Hepatic stellate cell (primary cell): ENCODE data around the gene TGFB1.

Experiments
- DNase-seq: peaks from one replicate; pipeline ENCODE4 v3.0.0; 2011; ENCODE audit warnings: low spot score

The TGFB1 gene

GRCh38 chr19:41321204-41321599 lies 32.5 kb downstream of the TGFB1 start:
- DNase-seq: no peak

GRCh38 chr19:41320568-41320967 lies 33.2 kb downstream of the TGFB1 start:
- DNase-seq: no peak

- DNase-seq: no peak
Measured at GRCh38 chr19:41320185-41320518, 33.6 kb downstream of the TGFB1 start.

- no peak for DNase-seq
Measured at GRCh38 chr19:41319500-41320184, 34.1 kb downstream of the TGFB1 start.

DNA sequence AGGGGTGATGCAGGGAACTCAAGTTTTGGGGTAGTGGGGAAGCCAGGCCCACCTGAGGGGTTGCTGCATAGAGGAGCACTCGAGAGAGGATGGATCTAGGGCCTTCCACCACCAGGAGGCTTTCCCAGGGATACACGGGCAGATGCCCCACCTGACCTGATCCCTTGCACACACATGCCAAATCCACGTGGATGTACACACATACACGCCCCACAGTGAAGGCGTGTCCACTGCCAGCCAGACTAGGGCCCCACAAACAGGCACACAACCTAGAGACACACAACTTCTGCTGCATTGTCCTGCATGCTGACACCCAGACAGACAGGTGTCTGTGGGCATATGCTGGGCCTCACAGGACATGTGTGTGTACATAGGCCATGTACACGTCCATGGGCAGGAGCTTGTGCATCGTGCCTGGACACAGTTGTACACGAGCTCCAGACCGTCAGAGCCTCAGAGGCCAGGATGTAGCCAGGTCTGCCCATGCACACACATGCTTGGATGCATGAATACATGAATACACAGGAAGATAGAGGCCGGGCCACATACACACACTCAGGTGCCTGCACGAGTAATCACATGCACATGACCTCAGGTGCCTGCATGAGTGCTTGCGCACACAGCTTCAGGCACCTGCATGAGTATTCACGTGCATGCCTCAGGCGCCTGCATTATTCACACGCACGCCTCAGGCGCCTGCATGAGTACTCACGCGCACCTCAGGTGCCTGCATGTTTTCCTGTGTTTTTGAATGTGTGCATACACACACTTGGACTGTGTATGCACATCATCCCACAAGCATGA lies 34.8 kb downstream of the TGFB1 start:
- no peak for DNase-seq

GRCh38 chr19:41316306-41316920 lies 37.3 kb downstream of the TGFB1 start:
- no peak for DNase-seq

DNA sequence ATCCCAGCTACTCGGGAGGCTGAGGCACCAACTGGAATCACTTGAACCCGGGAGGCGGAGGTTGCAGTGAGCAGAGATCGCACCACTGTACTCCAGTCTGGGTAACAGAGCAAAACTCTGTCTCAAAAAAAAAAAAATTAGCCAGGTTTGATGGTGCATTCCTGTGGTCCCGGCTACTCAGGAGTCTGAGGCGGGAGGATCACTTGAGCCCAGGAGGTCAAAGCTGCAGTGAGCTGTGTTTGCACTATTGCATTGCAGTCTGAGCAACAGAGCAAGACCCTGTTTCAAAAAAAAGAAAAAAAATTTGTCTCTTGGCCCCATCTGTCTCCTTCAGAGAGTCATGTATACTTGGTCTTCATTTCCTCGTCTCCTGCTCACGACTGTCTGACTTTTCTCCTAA lies 42.1 kb downstream of the TGFB1 start:
- no peak for DNase-seq

GRCh38 chr19:41311072-41311471 lies 42.6 kb downstream of the TGFB1 start:
- DNase-seq: no peak

DNA sequence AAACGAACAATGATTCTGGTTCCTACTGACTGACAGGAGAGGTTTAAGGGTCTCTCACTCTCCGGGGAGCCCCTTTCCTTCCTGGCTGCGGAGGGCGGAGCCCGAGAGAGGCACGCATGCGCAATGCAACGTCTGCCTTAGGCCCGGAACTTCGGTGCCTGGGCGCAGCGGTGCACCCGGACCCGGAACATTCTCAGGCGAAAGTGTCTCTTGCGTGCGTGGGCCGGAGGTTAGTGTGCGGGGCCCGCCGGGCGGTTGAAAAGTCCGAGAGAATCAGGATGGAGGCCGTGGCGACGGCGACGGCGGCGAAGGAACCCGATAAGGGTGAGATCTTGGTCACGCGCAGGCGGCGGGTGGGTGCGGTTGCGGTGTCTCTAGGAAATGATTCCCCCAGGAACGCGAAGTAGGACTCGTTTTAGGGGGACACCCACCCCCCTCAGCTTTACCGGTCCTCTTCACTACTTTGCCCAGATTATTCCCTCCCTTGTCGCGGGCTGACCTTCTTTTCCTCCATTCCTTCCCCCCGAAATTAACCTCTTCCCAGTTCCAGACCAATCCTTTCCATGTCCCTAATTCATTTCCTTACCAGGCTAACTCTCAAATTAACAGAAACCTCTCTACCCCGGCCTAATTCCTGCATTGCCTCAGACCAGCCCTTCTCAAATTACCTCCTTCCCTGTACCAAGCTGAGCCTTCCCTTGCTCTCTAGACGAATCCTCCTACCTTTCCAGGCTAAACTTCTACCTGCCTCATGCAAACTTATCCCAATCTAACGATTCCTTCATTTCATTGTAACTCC lies 43.5 kb downstream of the TGFB1 start, which contains the start of gene CCDC97:
CCDC97 (plus strand) TSS at position 140 of the 799 bp plus-strand sequence; CDS start at position 279, 139 bp downstream.
- peak; percentile 93 for DNase-seq

DNA sequence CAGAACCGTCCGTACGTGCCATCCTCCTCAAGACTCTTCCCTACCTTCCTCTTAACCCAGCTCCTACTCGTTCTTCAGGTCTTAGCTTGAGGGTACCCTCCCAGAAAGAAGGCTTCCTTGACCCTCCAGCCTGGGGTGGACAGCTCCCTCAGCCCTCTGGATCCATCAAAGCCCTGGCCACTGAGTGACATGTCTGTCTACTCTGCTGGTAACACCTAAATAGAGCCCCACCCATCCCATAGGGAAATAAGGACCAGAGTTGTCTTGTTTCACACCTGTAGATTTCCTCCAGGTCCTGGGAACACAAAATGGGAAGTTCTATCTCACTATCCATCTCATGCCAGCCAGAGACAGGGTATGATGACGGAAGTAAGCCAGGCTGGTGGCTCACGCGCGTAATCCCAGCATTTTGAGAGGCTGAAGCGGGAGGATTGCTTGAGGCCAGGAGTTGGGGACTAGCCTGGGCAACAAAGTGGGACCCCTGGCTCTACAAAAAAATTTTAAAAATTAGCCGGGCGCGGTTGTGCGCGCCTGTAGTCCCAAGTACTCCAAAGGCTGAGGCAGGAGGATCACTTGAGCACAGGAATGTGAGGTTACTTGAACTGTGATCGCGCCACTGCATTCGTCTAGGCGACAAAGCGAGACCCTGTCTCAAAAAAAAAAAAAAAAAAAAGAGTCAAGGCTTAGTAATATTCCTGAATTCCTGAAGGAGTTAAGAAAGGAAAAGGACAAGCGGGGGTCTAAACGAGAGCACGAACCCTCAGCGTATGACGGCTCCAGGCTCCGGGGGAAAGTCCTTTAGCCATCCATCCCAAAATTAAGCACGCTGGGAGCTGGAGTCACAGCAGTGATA lies 44.3 kb downstream of the TGFB1 start:
- DNase-seq: no peak

GRCh38 chr19:41308450-41309179 lies 45.1 kb downstream of the TGFB1 start:
- DNase-seq: peak; percentile 79

GRCh38 chr19:41307954-41308449 lies 45.7 kb downstream of the TGFB1 start:
- DNase-seq: no peak

DNA sequence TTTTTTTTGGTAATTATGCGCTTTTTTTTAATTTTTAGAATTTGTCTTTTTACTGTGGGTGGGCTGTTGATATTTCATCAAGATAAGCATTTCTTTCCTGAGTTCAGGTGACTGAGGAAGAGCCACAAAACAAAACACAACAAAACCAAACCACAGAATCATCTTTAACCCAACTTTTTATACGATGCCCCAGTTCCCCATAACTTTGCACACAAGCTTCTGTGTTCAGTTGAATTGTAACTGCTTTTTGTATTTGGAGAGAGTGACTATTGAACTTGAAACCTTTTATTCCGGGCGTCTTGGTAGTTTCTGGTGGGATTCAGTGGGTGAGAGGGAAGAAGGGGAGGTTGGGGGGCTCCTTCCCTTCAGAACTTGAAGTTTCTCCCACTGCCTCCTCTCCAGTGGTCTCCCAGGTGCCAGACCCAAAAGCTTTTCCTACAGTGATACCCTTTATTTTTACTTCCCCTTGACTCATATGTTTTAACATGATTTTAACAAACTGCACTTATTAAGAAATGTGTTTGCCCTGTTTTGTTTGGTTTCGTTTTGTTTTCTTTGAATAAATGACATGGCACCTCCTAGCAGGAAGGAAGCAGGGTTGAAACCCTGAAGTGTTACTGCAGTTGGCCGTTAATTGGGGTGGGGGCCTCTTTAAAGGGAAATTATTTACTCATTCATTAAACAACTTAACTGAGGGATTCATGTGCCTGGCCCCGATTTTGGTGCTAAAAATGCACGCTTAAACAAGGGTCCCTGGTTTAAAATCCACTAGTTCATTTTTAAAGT lies 46.4 kb downstream of the TGFB1 start:
- DNase-seq: no peak

- no peak for DNase-seq
Measured at GRCh38 chr19:41305927-41306793, 47.6 kb downstream of the TGFB1 start.

DNA sequence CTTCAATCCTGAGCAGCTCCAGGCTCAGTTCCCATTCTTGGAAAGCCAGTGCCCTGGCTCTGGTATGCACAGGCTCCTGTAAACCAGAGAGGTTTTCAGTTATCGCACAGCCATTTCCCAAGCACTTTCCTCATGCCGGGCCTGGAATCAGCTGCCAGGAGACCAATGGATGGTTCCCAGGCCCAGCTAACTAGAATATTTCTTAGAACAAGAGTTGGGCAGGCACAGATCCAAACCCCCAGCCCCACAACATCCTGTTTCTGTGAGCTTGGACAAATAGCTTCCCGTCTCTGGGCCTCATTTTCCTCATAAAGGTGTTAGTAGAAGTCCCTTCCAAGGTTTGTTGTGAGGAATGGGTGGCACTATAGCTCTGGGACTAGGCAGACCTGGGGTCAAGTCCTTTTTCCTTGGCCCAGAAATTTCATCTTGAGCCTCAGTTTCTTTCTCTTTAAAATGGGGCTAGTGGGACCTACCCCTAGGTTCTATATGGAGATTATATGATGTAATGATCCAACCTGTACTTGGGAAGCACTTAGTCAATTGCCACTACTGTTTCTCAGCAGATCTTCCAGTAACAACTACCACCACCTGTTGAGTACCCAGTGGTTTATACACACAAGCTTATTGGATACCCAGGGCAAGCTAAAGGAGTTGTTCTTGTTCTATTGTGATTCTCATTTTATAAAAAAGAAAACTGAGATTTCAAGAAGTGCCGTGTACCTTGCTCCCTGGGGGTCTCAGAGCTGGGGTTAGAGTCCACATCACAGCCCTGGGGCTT lies 48.8 kb downstream of the TGFB1 start:
- DNase-seq: no peak

- no peak for DNase-seq
Measured at GRCh38 chr19:41303954-41304353, 49.8 kb downstream of the TGFB1 start.

- no peak for DNase-seq
Measured at GRCh38 chr19:41302624-41303351, 50.9 kb downstream of the TGFB1 start.
